ENCODE data around the gene SLC13A3. TPM values are rescaled to one million over a fixed set of nuclear protein-coding genes. Genes with fewer than 3 reads are reported as not detected.

The SLC13A3 gene
- total RNA-seq, 1 donor from 2014 or later, result 2.9 TPM

Other genes with a start within 250 kb of the SLC13A3 start
- 77.2 and 79.6 TPM in 2 replicates for gene ELMO2, start 244.8 kb downstream of the SLC13A3 start, total RNA-seq
- 38.0 and 38.7 TPM in 2 replicates for gene ZNF334, start 137.9 kb downstream of the SLC13A3 start, total RNA-seq
- gene OCSTAMP, start 100.8 kb downstream of the SLC13A3 start, total RNA-seq, result not detected in 2 replicates
- gene TP53RK, start 38.0 kb upstream of the SLC13A3 start, total RNA-seq, result 11.1 and 11.5 TPM in 2 replicates
- gene SLC2A10, start 58.2 kb upstream of the SLC13A3 start, total RNA-seq, result 16.1 and 16.6 TPM in 2 replicates
- gene EYA2, start 243.4 kb upstream of the SLC13A3 start, total RNA-seq, result 0.53 and 0.73 TPM in 2 replicates

Data from progenitor cell of endocrine pancreas (in vitro differentiated cells).